ENCODE measurements around the gene AKAP8L. TPM values are rescaled to one million over a fixed set of nuclear protein-coding genes. Genes with fewer than 3 reads are reported as not detected.
A peak's percentile ranks its signal among the peaks of the same experiment; 100 is the strongest.

The AKAP8L gene
- total and polyA plus RNA-seq, 10 of the 15 experiments (the other 5 are each of a cell fraction or from before 2014, with no cell fraction given), result 0.66 to 64.3 (median 40.0) TPM

- ChIA-PET RAD21 (ENCODE audit: unreplicated experiment) (no interaction called here), SMC1A (ENCODE audit: uncharacterized antibody, unreplicated experiment) (no interaction called here), POLR2A (no interaction called here), CTCF (no interaction called here)
- no peak for DNase-seq (ENCODE audit: low read depth, low spot score)
- no peak for ATAC-seq
- Histone ChIP-seq H3K4me2 (ENCODE audit: control insufficient read depth, insufficient read depth) (no peak overlapping the region), H3K9me3 (replicated peaks; ENCODE audit: control insufficient read depth, insufficient read depth, low read length) (no peaks in the 10 kb centered on the region), H3K4me1 (ENCODE audit: control insufficient read depth, insufficient read depth, low read length) (no peaks in the 10 kb centered on the region), H4K20me1 (ENCODE audit: control insufficient read depth, insufficient read depth) (no peaks in the 10 kb centered on the region), H3K27me3 (replicated peaks in 1 of 2; ENCODE audit: control insufficient read depth in 2 of 2, insufficient read depth in 2 of 2, low read length in 1 of 2) (no peaks in the 10 kb centered on the region), H3K36me3 (ENCODE audit: control insufficient read depth in 2 of 2, insufficient read depth in 2 of 2, low read length in 1 of 2) (peaks cover 19 to 56% of the 10 kb centered on the region in 2 experiments), H3K4me3 (no peak overlapping the region), H3K9ac (ENCODE audit: control insufficient read depth, insufficient read depth, low read length) (no peak overlapping the region), H3K27ac (ENCODE audit: control insufficient read depth, insufficient read depth) (no peak overlapping the region), H3K79me2 (ENCODE audit: control insufficient read depth, insufficient read depth, low read length) (peaks cover 12% of the 10 kb centered on the region), H2AFZ (ENCODE audit: control insufficient read depth, low read depth, low read length) (no peak overlapping the region)
- no peak for TF ChIP-seq LARP7 (IDR thresholded peaks at IDR 0.05)
- TF ChIP-seq PAX5 (IDR thresholded peaks at IDR 0.05; ENCODE audit: borderline replicate concordance, low read depth, low read length), result no peak
- peak; percentile 19; the same call in 1 of the 2 replicates for TF ChIP-seq POLR2A (IDR thresholded peaks at IDR 0.05; ENCODE audit: low read depth, low read length)
- in situ Hi-C loops (cut with MboI), result no loop called here
- no peak for FAIRE-seq
- no TSS peak for BruUV-seq (replicated peaks)
- WGBS (ENCODE audit: insufficient coverage, insufficient replicate concordance, low lambda C conversion rate, missing lambda C conversion rate), result 90% methylated on average over 9 of the region's 9 CpGs
- intact Hi-C loops (cut with micrococcal nuclease; ENCODE audit: unreplicated experiment), result no loop called here
These were observed 49.2 kb downstream of the AKAP8L start for GRCh38 chr19:15369594-15369891.

GRCh38 chr19:15368798-15369593 is 49.8 kb downstream of the AKAP8L start:
- Histone ChIP-seq H3K36me3 (ENCODE audit: control insufficient read depth in 2 of 2, insufficient read depth in 2 of 2, low read length in 1 of 2) (peaks cover 19 to 51% of the 10 kb centered on the region in 2 experiments), H3K27ac (ENCODE audit: control insufficient read depth, insufficient read depth) (no peak overlapping the region), H4K20me1 (ENCODE audit: control insufficient read depth, insufficient read depth) (no peaks in the 10 kb centered on the region), H2AFZ (ENCODE audit: control insufficient read depth, low read depth, low read length) (no peak overlapping the region), H3K4me2 (ENCODE audit: control insufficient read depth, insufficient read depth) (no peak overlapping the region), H3K4me1 (ENCODE audit: control insufficient read depth, insufficient read depth, low read length) (no peaks in the 10 kb centered on the region), H3K9me3 (replicated peaks; ENCODE audit: control insufficient read depth, insufficient read depth, low read length) (no peaks in the 10 kb centered on the region), H3K27me3 (replicated peaks in 1 of 2; ENCODE audit: control insufficient read depth in 2 of 2, insufficient read depth in 2 of 2, low read length in 1 of 2) (no peaks in the 10 kb centered on the region), H3K79me2 (ENCODE audit: control insufficient read depth, insufficient read depth, low read length) (peaks cover 6% of the 10 kb centered on the region), H3K4me3 (no peak overlapping the region), H3K9ac (ENCODE audit: control insufficient read depth, insufficient read depth, low read length) (no peak overlapping the region)
- BruUV-seq (replicated peaks), result no TSS peak
- ChIA-PET CTCF (no interaction called here), RAD21 (ENCODE audit: unreplicated experiment) (no interaction called here), POLR2A (no interaction called here), SMC1A (ENCODE audit: uncharacterized antibody, unreplicated experiment) (no interaction called here)
- ATAC-seq (no peak), DNase-seq (ENCODE audit: low read depth, low spot score) (no peak), FAIRE-seq (no peak)
- 95% methylated on average over 35 of the region's 35 CpGs for WGBS (ENCODE audit: insufficient coverage, insufficient replicate concordance, low lambda C conversion rate, missing lambda C conversion rate)
- TF ChIP-seq ZNF622 (IDR thresholded peaks at IDR 0.05), result no peak
- 0 out of 2 replicates have a peak, but pooled peaks have one; percentile 42 for TF ChIP-seq POLR2A (IDR thresholded peaks at IDR 0.05; ENCODE audit: low read depth, low read length)
- in situ Hi-C loops (cut with MboI) (no loop called here), intact Hi-C loops (cut with micrococcal nuclease; ENCODE audit: unreplicated experiment) (no loop called here)
